Measurements from ENCODE around the gene ST7. TPM values are rescaled to one million over a fixed set of nuclear protein-coding genes. Genes with fewer than 3 reads are reported as not detected.

ST7 gene
- total RNA-seq, 1 experiment from 2014 or later = 19.6 TPM

DNA sequence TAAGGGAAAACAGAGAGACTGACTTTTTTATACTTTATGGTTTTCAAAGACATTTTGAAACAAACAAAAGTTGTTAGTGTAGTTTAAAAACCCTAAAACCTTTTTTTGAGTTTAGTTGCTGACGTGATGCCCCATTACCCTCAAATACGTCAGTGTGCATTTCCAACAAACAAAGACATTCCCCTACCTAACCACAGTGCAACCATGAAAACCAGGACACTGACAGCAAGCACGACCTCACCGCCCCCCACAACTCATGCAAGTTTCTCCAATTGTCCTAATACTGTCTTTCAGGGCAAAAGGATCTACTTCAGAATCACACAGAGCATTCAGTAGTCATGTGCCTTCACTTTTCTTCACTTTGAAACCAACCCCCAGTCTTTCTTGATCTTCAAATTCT is 294.5 kb downstream of the ST7 start:
- no TSS peak for BruUV-seq (replicated peaks)
- no peak overlapping the region for H3K4me3 ChIP-seq (ENCODE audit: low read depth in 2 of 2, low read length in 2 of 2)
- in situ Hi-C loops (cut with HindIII; ENCODE audit: low pct_unique_long_range_greater_than_20kb, low sequenced_read_pairs) (no loop called here), intact Hi-C loops (cut with micrococcal nuclease; ENCODE audit: unreplicated experiment) (no loop called here)
- TF ChIP-seq, protein P1, sequence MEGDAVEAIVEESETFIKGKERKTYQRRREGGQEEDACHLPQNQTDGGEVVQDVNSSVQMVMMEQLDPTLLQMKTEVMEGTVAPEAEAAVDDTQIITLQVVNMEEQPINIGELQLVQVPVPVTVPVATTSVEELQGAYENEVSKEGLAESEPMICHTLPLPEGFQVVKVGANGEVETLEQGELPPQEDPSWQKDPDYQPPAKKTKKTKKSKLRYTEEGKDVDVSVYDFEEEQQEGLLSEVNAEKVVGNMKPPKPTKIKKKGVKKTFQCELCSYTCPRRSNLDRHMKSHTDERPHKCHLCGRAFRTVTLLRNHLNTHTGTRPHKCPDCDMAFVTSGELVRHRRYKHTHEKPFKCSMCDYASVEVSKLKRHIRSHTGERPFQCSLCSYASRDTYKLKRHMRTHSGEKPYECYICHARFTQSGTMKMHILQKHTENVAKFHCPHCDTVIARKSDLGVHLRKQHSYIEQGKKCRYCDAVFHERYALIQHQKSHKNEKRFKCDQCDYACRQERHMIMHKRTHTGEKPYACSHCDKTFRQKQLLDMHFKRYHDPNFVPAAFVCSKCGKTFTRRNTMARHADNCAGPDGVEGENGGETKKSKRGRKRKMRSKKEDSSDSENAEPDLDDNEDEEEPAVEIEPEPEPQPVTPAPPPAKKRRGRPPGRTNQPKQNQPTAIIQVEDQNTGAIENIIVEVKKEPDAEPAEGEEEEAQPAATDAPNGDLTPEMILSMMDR (IDR thresholded peaks at IDR 0.05) = no peak
- TF ChIP-seq, protein P2, sequence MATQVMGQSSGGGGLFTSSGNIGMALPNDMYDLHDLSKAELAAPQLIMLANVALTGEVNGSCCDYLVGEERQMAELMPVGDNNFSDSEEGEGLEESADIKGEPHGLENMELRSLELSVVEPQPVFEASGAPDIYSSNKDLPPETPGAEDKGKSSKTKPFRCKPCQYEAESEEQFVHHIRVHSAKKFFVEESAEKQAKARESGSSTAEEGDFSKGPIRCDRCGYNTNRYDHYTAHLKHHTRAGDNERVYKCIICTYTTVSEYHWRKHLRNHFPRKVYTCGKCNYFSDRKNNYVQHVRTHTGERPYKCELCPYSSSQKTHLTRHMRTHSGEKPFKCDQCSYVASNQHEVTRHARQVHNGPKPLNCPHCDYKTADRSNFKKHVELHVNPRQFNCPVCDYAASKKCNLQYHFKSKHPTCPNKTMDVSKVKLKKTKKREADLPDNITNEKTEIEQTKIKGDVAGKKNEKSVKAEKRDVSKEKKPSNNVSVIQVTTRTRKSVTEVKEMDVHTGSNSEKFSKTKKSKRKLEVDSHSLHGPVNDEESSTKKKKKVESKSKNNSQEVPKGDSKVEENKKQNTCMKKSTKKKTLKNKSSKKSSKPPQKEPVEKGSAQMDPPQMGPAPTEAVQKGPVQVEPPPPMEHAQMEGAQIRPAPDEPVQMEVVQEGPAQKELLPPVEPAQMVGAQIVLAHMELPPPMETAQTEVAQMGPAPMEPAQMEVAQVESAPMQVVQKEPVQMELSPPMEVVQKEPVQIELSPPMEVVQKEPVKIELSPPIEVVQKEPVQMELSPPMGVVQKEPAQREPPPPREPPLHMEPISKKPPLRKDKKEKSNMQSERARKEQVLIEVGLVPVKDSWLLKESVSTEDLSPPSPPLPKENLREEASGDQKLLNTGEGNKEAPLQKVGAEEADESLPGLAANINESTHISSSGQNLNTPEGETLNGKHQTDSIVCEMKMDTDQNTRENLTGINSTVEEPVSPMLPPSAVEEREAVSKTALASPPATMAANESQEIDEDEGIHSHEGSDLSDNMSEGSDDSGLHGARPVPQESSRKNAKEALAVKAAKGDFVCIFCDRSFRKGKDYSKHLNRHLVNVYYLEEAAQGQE (IDR thresholded peaks at IDR 0.05; ENCODE audit: insufficient read depth in 1 of 2, low read depth in 2 of 2, low read length in 1 of 2) = no peak
- TF ChIP-seq TCF7L2 (IDR thresholded peaks at IDR 0.05; ENCODE audit: low read depth, low read length) (no peak), SIN3A (IDR thresholded peaks at IDR 0.05; ENCODE audit: borderline replicate concordance, insufficient read depth, low read depth, low read length) (no peak), POLR2AphosphoS5 (IDR thresholded peaks at IDR 0.05; ENCODE audit: low read depth, low read length) (no peak)
- H3K4me1 ChIP-seq (ENCODE audit: control insufficient read depth, insufficient read depth, low read length) = no peaks in the 10 kb centered on the region
- CTCF ChIA-PET = no interaction called here
- H3K27ac ChIP-seq (ENCODE audit: low read length) = no peak overlapping the region
- DNase-seq (ENCODE audit: low read depth, low spot score) (no peak), ATAC-seq (no peak)
- H3K27me3 ChIP-seq (ENCODE audit: control insufficient read depth, insufficient read depth, low read length) = peaks cover 2% of the 10 kb centered on the region; the same call in 1 of the 2 replicates
- H3K36me3 ChIP-seq (ENCODE audit: control insufficient read depth, insufficient read depth, low read length) = no peaks in the 10 kb centered on the region
- POLR2A ChIA-PET = no interaction called here
- H3K9me3 ChIP-seq (ENCODE audit: control insufficient read depth, insufficient read depth, low read depth, low read length) = no peaks in the 10 kb centered on the region

DNA sequence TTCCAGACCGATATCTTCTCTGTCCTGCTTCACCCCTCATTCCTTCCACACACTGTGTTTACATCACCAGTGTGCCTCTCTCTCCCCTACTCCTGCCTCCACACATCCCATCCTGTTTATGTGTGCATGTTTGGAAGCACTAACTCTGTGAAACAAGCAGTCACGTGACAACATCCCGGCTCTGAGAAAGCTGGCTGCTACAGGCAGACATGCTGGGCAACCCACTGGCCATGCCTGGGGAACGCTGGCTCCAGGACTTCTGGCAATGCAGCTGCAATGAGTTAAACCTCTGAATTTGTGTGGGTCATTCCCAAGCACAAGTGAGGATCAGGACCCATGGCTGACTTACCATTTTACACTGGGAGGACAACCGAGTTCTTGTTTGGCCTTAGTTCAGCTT is 295.5 kb downstream of the ST7 start:
- BruUV-seq (replicated peaks) = no TSS peak
- no peaks in the 10 kb centered on the region for H3K4me1 ChIP-seq (ENCODE audit: control insufficient read depth, insufficient read depth, low read length)
- in situ Hi-C loops (cut with HindIII; ENCODE audit: low pct_unique_long_range_greater_than_20kb, low sequenced_read_pairs) = no loop called here
- no peaks in the 10 kb centered on the region; the same call in 1 of the 2 replicates for H3K27me3 ChIP-seq (ENCODE audit: control insufficient read depth, insufficient read depth, low read length)
- ATAC-seq (no peak), DNase-seq (ENCODE audit: low read depth, low spot score) (no peak)
- ChIA-PET POLR2A (no interaction called here), CTCF (no interaction called here)
- H3K27ac ChIP-seq (ENCODE audit: low read length) = no peak overlapping the region
- H3K36me3 ChIP-seq (ENCODE audit: control insufficient read depth, insufficient read depth, low read length) = no peaks in the 10 kb centered on the region
- H3K9me3 ChIP-seq (ENCODE audit: control insufficient read depth, insufficient read depth, low read depth, low read length) = no peaks in the 10 kb centered on the region
- H3K4me3 ChIP-seq (ENCODE audit: low read depth in 2 of 2, low read length in 2 of 2) = no peak overlapping the region
- intact Hi-C loops (cut with micrococcal nuclease; ENCODE audit: unreplicated experiment) = no loop called here
- TF ChIP-seq SIN3A (IDR thresholded peaks at IDR 0.05; ENCODE audit: borderline replicate concordance, insufficient read depth, low read depth, low read length) (no peak), POLR2AphosphoS5 (IDR thresholded peaks at IDR 0.05; ENCODE audit: low read depth, low read length) (no peak), TCF7L2 (IDR thresholded peaks at IDR 0.05; ENCODE audit: low read depth, low read length) (no peak)
- TF ChIP-seq, protein P2 (IDR thresholded peaks at IDR 0.05; ENCODE audit: insufficient read depth in 1 of 2, low read depth in 2 of 2, low read length in 1 of 2) = no peak
- TF ChIP-seq, protein P1 (IDR thresholded peaks at IDR 0.05) = no peak

Measured in Panc1 (cell line).